ENCODE results near the gene ARHGAP6.

ARHGAP6 gene

DNA sequence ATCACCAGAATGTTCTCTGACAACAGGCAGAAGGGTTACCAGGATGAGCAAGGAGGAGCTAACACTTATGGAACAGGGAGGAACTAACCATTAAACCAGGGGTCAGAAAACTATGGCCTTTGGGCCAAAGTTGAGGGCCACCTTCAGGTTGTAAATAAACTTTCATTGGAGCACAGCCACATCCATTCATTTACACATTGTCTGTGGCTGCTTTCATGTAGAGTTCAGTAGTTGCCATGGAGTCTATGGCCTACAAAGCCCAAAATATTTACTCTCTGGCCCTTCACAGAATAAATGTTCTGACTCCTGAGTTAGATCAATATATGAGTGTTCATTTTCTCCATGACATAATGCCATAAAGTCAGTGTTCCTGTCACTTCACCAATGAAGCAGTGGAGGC, 567.8 kb downstream of the ARHGAP6 start:
- Mint-ChIP-seq H3K27me3 (no peaks in the 10 kb centered on the region), H3K4me1 (ENCODE audit: low read depth) (no peaks in the 10 kb centered on the region), H3K9me3 (ENCODE audit: low read depth) (no peaks in the 10 kb centered on the region), H3K27ac (no peak overlapping the region), H3K4me3 (no peak overlapping the region), H3K36me3 (peaks cover 3% of the 10 kb centered on the region)

DNA sequence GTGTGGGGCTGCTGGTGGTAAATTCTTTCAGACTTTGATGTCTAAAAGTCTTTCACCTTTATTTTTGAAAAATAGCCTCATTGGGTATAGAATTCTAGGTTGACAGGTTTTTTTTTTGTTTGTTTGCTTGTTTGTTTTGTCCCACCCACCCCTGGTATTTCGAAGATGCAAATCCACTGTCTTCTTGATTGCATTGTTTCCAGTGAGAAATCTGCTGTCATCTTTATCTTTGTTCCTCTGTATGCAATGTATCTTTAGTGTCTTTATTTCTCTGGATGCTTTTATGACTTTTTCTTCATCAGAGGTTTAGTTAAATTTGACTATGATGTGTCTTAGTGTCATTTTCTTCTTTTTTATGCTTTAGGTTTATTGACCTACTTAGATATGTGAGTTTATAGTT, 575.9 kb downstream of the ARHGAP6 start:
- Mint-ChIP-seq H3K9me3 (ENCODE audit: low read depth) (peaks cover 15% of the 10 kb centered on the region), H3K36me3 (peaks cover 3% of the 10 kb centered on the region), H3K27me3 (no peaks in the 10 kb centered on the region), H3K4me1 (ENCODE audit: low read depth) (no peaks in the 10 kb centered on the region), H3K4me3 (no peak overlapping the region), H3K27ac (no peak overlapping the region)

Measured in activated naive CD8-positive, alpha-beta T cell (primary cell).